ENCODE data around the gene ACTA2. TPM values are rescaled to one million over a fixed set of nuclear protein-coding genes. Genes with fewer than 3 reads are reported as not detected.

The ACTA2 gene
- total RNA-seq, 4 donors from 2014 or later = 144 to 840 (median 162) TPM

GRCh38 chr10:88892222-88892967 lies 60.2 kb downstream of the ACTA2 start:
- no peak for ATAC-seq (ENCODE audit: low FRiP score)
- no peak for DNase-seq (ENCODE audit: low spot score)
- no peak for TF ChIP-seq CTCF (IDR thresholded peaks at IDR 0.05)

GRCh38 chr10:88890681-88891381 lies 61.7 kb downstream of the ACTA2 start:
- TF ChIP-seq CTCF (IDR thresholded peaks at IDR 0.05) = no peak
- DNase-seq (ENCODE audit: low spot score) (no peak), ATAC-seq (ENCODE audit: low FRiP score) (no peak)

- no peak for TF ChIP-seq CTCF (IDR thresholded peaks at IDR 0.05)
- DNase-seq (ENCODE audit: low spot score) (no peak), ATAC-seq (ENCODE audit: low FRiP score) (no peak)
Measured at GRCh38 chr10:88889559-88890337, 62.8 kb downstream of the ACTA2 start.

- ATAC-seq (ENCODE audit: low FRiP score) = no peak
- no peak for DNase-seq (ENCODE audit: low spot score)
- TF ChIP-seq CTCF (IDR thresholded peaks at IDR 0.05) = no peak
Measured at GRCh38 chr10:88888810-88889445, 63.6 kb downstream of the ACTA2 start.

- TF ChIP-seq CTCF (IDR thresholded peaks at IDR 0.05) = no peak
- DNase-seq (ENCODE audit: low spot score) (no peak), ATAC-seq (ENCODE audit: low FRiP score) (no peak)
Measured at GRCh38 chr10:88886557-88886956, 66.0 kb downstream of the ACTA2 start.

Small RNAs within 50 kb of the gene (small RNA-seq; reads per million reads assigned to genes)
- not detected for gene RF02116

Other genes starting within 250 kb of the ACTA2 start
- gene LIPK, start 246.5 kb downstream of the ACTA2 start, total RNA-seq = not detected
- 1 to 10 TPM in 1 of 4 donors, under 1 TPM in 1, not detected in 2; 0.56 to 1.4 TPM for gene LIPN, start 192.8 kb downstream of the ACTA2 start, total RNA-seq
- gene LIPM, start 150.0 kb downstream of the ACTA2 start, total RNA-seq = not detected
- gene ANKRD22, start 100.9 kb downstream of the ACTA2 start, total RNA-seq = under 1 TPM in 1 of 4 donors, not detected in 3; 0.63 TPM
- gene STAMBPL1, start 72.5 kb downstream of the ACTA2 start, total RNA-seq = 10 to 100 TPM; 14.4 to 25.1 (median 16.2) TPM
- gene FAS, start 38.0 kb upstream of the ACTA2 start, total RNA-seq = 10 to 100 TPM; 23.3 to 92.5 (median 46.7) TPM